HCT116 (cell line): ENCODE results near the gene IGSF9. TPM values are rescaled to one million over a fixed set of nuclear protein-coding genes. Genes with fewer than 3 reads are reported as not detected.

Source experiments
- ATAC-seq: fragments of 200-7000 bp; cut with Tn5 transposase; 2 replicates; pipeline ENCODE4 v1.9.1; 2020; ENCODE audit warnings: mild to moderate bottlenecking, moderate library complexity
- BruUV-seq: library from RNA; stranded (reverse); fragments of 400-500 nt; replicated peaks from 2 replicates; lab custom pipeline; 2021; lab: Mats Ljungman, UMichigan
- CTCF ChIA-PET: fragments of 300-600 bp; sonication (Branson Sonifier 250); formaldehyde crosslinking; loops from one replicate; lab custom pipeline; 2021; ENCODE audit warnings: antibody characterized with exemption; lab: Charles Lee
- POLR2A ChIA-PET: fragments of 300-600, 350-600 bp; sonication (Branson Sonifier 250); formaldehyde crosslinking; loops from one replicate; lab custom pipeline; 2021; ENCODE audit warnings: antibody characterized with exemption; lab: Charles Lee
- RAD21 ChIA-PET, 2 experiments: fragments of 300-600 bp; sonication (Branson Sonifier 250); formaldehyde crosslinking; loops; one replicate each; lab custom pipeline; 2023; ENCODE audit warnings: low total read pairs in 2 of 2; ENCODE audit not compliant: uncharacterized antibody in 2 of 2, unreplicated experiment in 2 of 2, low non-redundant PET in 1 of 2; lab: Charles Lee
- DNase-seq: peaks from one replicate; pipeline ENCODE4 v3.0.0-alpha.2; 2010; ENCODE audit warnings: low read depth, low spot score
- H2AFZ ChIP-seq: fragments of 200-600 bp; shearing (Covaris generic), sonication (generic); 2 replicates; pipeline ENCODE4 v1.6.1; 2017; ENCODE audit warnings: low read depth, mixed run types, mixed read lengths, antibody characterized with exemption, low read length; ENCODE audit not compliant: poor library complexity, severe bottlenecking
- H3K27ac ChIP-seq: 2 replicates; pipeline ENCODE4 v1.5.1; 2012; ENCODE audit warnings: low read depth, low read length
- H3K27me3 ChIP-seq: fragments of 200-600 bp; sonication (generic); 2 replicates; pipeline ENCODE4 v1.6.1; 2016; ENCODE audit warnings: mixed run types, low read length, mixed read lengths; ENCODE audit not compliant: insufficient read depth
- H3K36me3 ChIP-seq, 2 experiments: fragments of 200-500 bp in 1 of 2; fragments of 200-600 bp in 1 of 2; sonication (Bioruptor generic) in 1 of 2; sonication (generic) in 1 of 2; 2 replicates each; pipeline versions ENCODE4 v1.5.1 to v1.6.1; 2014 to 2016; ENCODE audit warnings: low read length in 2 of 2, inconsistent platforms in 1 of 2, mixed read lengths in 1 of 2, mixed run types in 1 of 2; ENCODE audit not compliant: insufficient read depth in 2 of 2, control insufficient read depth in 1 of 2
- H3K4me1 ChIP-seq, 2 experiments: fragments of 200-600 bp in 1 of 2; sonication (generic) in 1 of 2; 2 replicates each; pipeline versions ENCODE4 v1.5.1 to v1.6.1; 2012 to 2017; ENCODE audit warnings: low read length in 2 of 2, inconsistent platforms in 1 of 2, mild to moderate bottlenecking in 1 of 2, mixed read lengths in 1 of 2, mixed run types in 1 of 2, moderate library complexity in 1 of 2; ENCODE audit not compliant: insufficient read depth in 2 of 2, control insufficient read depth in 1 of 2
- H3K4me2 ChIP-seq: fragments of 200-600 bp; sonication (generic); 2 replicates; pipeline ENCODE4 v1.6.1; 2017; ENCODE audit warnings: mixed run types, low read length, mixed read lengths
- H3K4me3 ChIP-seq, 2 experiments: fragments of 200-600 bp in 1 of 2; sonication (generic) in 1 of 2; replicated peaks in 1 of 2; 2 replicates each; pipeline ENCODE4 v1.5.1; 2011 to 2016; ENCODE audit warnings: low read length in 2 of 2, control low read depth in 1 of 2, low read depth in 1 of 2, mild to moderate bottlenecking in 1 of 2, mixed read lengths in 1 of 2, mixed run types in 1 of 2
- H3K79me2 ChIP-seq: fragments of 200-600 bp; sonication (generic); 2 replicates; pipeline ENCODE4 v1.6.1; 2017; ENCODE audit warnings: mild to moderate bottlenecking, mixed run types, low read length, moderate library complexity, mixed read lengths; ENCODE audit not compliant: insufficient read depth
- H3K9ac ChIP-seq: fragments of 200-600 bp; sonication (generic); 2 replicates; pipeline ENCODE4 v1.6.1; 2016; ENCODE audit warnings: low read length, mixed read lengths
- H3K9me2 ChIP-seq: fragments of 200-600 bp; sonication (generic), shearing (Covaris generic); 2 replicates; pipeline ENCODE4 v1.6.1; 2017; ENCODE audit warnings: mixed run types, mild to moderate bottlenecking, moderate library complexity; ENCODE audit not compliant: insufficient read depth
- H3K9me3 ChIP-seq, 2 experiments: fragments of 200-500 bp in 1 of 2; fragments of 200-600 bp in 1 of 2; sonication (Bioruptor generic) in 1 of 2; sonication (generic) in 1 of 2; 2 replicates each; pipeline ENCODE4 v1.6.1; 2014 to 2017; ENCODE audit warnings: low read length in 2 of 2, mixed read lengths in 2 of 2, inconsistent platforms in 1 of 2, low read depth in 1 of 2, mild to moderate bottlenecking in 1 of 2, mixed run types in 1 of 2, moderate library complexity in 1 of 2; ENCODE audit not compliant: control insufficient read depth in 1 of 2, insufficient read depth in 1 of 2
- H4K20me1 ChIP-seq: fragments of 200-600 bp; sonication (generic), shearing (Covaris generic); 2 replicates; pipeline ENCODE4 v1.6.1; 2017; ENCODE audit warnings: mixed run types, mild to moderate bottlenecking, moderate library complexity; ENCODE audit not compliant: insufficient read depth
- ATF3 ChIP-seq: IDR thresholded peaks from 2 replicates; pipeline ENCODE4 v1.6.1; 2012
- CEBPB ChIP-seq: IDR thresholded peaks from 2 replicates; pipeline ENCODE4 v1.6.1; 2012; ENCODE audit warnings: low read depth
- EZH2 ChIP-seq: fragments of 200-600 bp; sonication (generic); IDR thresholded peaks from 2 replicates; pipeline ENCODE4 v1.6.1; 2017; ENCODE audit warnings: antibody characterized with exemption, mixed run types
- FOSL1 ChIP-seq: IDR thresholded peaks from 2 replicates; pipeline ENCODE4 v1.6.1; 2012; ENCODE audit warnings: low read depth
- JUND ChIP-seq: IDR thresholded peaks from 2 replicates; pipeline ENCODE4 v1.6.1; 2012
- SP1 ChIP-seq: IDR thresholded peaks from 2 replicates; pipeline ENCODE4 v1.6.1; 2012; ENCODE audit warnings: low read depth
- TCF7L2 ChIP-seq: IDR thresholded peaks from 2 replicates; pipeline ENCODE4 v1.7.0; 2011; ENCODE audit warnings: borderline replicate concordance, inconsistent platforms; ENCODE audit not compliant: insufficient read depth, insufficient read length; ENCODE audit errors: extremely low read depth
- ZBTB33 ChIP-seq: IDR thresholded peaks from 2 replicates; pipeline ENCODE4 v1.6.1; 2011; ENCODE audit warnings: mild to moderate bottlenecking, low read length, moderate library complexity; ENCODE audit not compliant: insufficient replicate concordance; ENCODE audit errors: extremely low read depth
- ZNF274 ChIP-seq: fragments of 200-500 bp; sonication (Bioruptor generic); IDR thresholded peaks from 2 replicates; pipeline ENCODE4 v1.6.1; 2014; ENCODE audit warnings: mild to moderate bottlenecking, low read depth, low read length, inconsistent platforms
- intact Hi-C: fragments of 100-400 bp; cut with micrococcal nuclease; formaldehyde crosslinking; loops from 2 replicates; pipeline ENCODE4 v1.10.0; 2022
- total RNA-seq: library from RNA; stranded (reverse); gene quantifications from one replicate; pipeline ENCODE4 v1.2.1, GENCODE V29; 2021; ENCODE audit not compliant: unreplicated experiment
- TF ChIP-seq, protein P1 (sequence below): IDR thresholded peaks from 2 replicates; pipeline ENCODE4 v1.6.1; 2012; ENCODE audit warnings: low read depth

IGSF9 gene
- total RNA-seq, 1 experiment from 2014 or later, result 10.3 TPM

DNA sequence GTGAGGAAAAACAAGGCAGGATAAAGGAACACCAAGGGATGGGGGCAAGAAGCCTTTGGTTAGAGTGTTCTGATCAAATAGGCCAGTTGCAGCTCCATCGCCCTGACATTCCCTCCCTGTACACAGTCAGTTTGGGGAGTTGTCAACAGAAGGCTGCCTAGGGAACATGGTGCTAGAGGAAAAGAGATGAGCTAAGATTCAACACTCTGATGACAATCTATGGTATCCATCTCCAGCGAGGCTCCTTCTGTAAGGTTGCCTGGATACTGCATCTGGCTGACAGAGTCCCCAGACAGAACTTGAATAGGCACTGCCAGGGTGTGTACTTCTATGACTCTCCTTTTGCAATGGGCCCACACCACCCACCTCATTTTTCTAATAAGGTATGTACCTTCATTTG is 19.9 kb upstream of the IGSF9 start:
- Histone ChIP-seq H3K9me2 (no peaks in the 10 kb centered on the region), H3K4me3 (no peak overlapping the region), H3K36me3 (no peaks in the 10 kb centered on the region), H3K9ac (no peak overlapping the region), H3K79me2 (no peaks in the 10 kb centered on the region), H3K4me1 (peaks cover 0 to 12% of the 10 kb centered on the region in 2 experiments; a peak in 2 of 4 replicates), H3K9me3 (no peaks in the 10 kb centered on the region; a peak in 1 of 4 replicates), H3K4me2 (no peak overlapping the region), H3K27me3 (no peaks in the 10 kb centered on the region), H3K27ac (no peak overlapping the region), H2AFZ (no peak overlapping the region), H4K20me1 (no peaks in the 10 kb centered on the region)
- intact Hi-C loops, result no loop called here
- CTCF ChIA-PET, result no interaction called here
- ATAC-seq (no peak), DNase-seq (no peak)
- no peak for TF ChIP-seq JUND
- no peak for TF ChIP-seq SP1
- no peak for TF ChIP-seq CEBPB
- TF ChIP-seq ZBTB33, result no peak
- no peak for TF ChIP-seq TCF7L2
- TF ChIP-seq, protein P1, sequence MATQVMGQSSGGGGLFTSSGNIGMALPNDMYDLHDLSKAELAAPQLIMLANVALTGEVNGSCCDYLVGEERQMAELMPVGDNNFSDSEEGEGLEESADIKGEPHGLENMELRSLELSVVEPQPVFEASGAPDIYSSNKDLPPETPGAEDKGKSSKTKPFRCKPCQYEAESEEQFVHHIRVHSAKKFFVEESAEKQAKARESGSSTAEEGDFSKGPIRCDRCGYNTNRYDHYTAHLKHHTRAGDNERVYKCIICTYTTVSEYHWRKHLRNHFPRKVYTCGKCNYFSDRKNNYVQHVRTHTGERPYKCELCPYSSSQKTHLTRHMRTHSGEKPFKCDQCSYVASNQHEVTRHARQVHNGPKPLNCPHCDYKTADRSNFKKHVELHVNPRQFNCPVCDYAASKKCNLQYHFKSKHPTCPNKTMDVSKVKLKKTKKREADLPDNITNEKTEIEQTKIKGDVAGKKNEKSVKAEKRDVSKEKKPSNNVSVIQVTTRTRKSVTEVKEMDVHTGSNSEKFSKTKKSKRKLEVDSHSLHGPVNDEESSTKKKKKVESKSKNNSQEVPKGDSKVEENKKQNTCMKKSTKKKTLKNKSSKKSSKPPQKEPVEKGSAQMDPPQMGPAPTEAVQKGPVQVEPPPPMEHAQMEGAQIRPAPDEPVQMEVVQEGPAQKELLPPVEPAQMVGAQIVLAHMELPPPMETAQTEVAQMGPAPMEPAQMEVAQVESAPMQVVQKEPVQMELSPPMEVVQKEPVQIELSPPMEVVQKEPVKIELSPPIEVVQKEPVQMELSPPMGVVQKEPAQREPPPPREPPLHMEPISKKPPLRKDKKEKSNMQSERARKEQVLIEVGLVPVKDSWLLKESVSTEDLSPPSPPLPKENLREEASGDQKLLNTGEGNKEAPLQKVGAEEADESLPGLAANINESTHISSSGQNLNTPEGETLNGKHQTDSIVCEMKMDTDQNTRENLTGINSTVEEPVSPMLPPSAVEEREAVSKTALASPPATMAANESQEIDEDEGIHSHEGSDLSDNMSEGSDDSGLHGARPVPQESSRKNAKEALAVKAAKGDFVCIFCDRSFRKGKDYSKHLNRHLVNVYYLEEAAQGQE, result no peak
- no peak for TF ChIP-seq ZNF274
- TF ChIP-seq ATF3, result no peak
- TF ChIP-seq FOSL1, result no peak
- no peak for TF ChIP-seq EZH2
- RAD21 ChIA-PET, result no interaction called here
- BruUV-seq, result no TSS peak
- POLR2A ChIA-PET, result no interaction called here
